Stimulated activated CD8-positive, alpha-beta memory T cell treated with anti-CD3 and anti-CD28 coated beads, Interleukin-12 subunit alpha, Interleukin-12 subunit beta, amount 100 ng/mL, for 24 hours (primary cell): ENCODE data around the gene YWHAG.
"Not testable (repeated sequence)": the region's sequence is repeated elsewhere in the genome, so short reads cannot be mapped to it uniquely, and the experiment has no call there.

Source experiments
- DNase-seq: peaks from one replicate; pipeline ENCODE4 v3.0.0-alpha.2; 2020; ENCODE audit errors: extremely low read depth

Gene YWHAG

DNA sequence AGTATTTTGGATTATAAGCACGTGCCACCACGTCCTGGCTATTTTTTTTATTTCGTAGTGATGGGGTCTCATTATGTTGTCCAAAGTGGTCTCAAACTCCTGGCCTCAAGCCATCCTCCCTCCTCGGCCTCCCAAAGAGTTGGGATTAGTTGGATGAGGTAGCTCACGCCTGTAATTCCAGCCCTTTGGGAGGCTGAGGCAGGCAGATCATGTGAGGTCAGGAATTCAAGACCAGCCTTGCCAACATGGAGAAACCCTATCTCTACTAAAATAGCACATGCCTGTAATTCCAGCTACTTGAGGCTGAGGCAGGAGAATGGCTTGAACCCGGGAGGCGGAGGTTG, 21.8 kb upstream of the YWHAG start:
- DNase-seq = no peak

DNA sequence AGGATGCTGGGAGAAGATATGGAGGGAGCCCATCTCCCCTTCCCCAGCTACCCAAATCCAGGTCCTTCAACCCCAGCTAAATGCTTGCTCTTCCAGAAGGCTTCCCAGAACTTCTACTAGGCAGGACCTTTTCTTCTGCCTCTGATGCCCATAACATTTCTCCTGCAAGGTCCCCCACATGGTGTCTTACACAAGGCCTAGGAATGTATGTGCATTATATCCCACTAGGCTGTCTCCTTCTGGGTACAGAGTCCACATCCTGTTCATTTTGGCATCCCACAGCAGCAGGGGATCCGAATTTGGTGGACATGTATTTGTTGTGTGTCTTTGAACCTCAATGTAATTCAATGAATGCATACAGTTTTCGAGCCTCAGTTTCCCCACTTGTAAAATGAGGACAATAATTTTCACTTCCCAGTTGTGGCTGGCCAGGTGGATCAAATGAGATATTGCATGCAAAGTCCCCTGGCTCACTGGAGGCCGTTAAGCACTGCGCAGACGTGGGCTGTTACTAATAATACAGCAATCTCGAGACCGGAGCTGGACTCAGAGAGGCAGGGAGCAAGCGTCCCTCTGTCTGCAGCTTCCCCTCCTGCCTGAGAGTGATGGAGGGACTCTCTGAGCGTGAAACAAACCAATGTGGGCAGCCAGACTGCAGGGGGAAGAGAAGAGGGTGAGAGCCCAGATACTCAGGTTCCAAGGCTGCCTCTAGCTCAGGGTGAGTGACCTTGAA, 18.6 kb upstream of the YWHAG start:
- no peak for DNase-seq

- no peak for DNase-seq
Measured at GRCh38 chr7:76375251-76375650, 16.5 kb upstream of the YWHAG start.

GRCh38 chr7:76372984-76373833, 14.4 kb upstream of the YWHAG start:
- no peak for DNase-seq

DNA sequence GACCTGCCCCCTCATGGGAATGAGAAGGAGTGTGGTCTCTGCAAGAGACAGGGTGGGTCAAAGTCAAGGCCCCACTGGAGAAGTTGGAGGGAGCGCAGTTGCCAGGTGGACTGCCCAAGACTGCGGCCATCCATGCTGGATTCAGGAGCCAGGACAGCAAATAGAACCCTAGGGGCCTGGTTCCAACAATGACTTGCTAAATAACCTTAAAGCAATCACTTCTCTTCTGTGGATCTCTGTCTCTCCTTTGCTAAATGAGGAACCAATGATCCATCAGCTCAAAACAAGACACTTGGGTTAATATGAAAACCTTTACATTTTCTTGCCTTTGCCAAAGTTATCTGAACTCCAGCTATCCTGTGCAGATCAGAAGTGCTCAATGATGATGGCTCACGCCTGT, 12.6 kb upstream of the YWHAG start:
- DNase-seq = no peak

- DNase-seq = no peak
Measured at GRCh38 chr7:76369018-76369417, 10.2 kb upstream of the YWHAG start.

DNA sequence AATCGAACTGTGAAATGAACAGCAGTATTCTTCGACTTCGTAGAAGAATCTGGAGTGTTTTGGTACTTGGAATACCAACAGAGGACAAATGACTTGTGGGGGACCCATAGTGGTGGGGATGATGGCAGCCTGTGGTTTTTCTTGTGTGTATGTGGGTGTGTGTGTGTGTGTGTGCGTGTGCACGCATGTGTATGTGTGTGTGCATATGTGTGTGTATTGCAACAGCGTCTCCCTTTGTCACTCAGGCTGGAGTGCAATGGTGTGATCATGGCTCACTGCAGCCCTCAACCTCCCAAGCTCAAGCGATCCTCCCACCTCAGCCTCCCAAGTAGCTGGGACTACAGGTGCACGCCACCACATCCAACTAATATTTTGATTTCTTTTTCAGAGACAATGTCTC, 9.4 kb upstream of the YWHAG start:
- DNase-seq = no peak

GRCh38 chr7:76364198-76364584, 5.4 kb upstream of the YWHAG start:
- DNase-seq = no peak

DNA sequence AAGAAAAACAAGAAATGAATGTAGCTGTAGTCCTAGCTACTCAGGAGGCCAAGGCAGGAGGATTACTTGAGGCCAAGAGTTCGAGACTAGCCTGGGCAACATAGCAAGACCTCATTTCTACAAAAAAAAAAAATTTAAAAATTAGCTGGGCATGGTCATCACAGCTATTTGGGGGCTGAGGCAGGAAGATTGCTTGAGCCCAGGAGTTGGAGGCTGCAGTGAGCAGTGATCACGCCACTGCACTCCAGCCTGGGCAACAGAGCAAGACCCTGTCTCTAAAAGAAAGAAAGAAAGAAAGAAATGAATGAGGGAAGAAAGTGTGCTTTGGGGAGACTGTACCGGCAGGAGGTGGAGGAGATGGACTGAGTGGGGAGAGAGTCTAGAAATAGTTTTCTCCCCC, 5.0 kb upstream of the YWHAG start:
- not testable (repeated sequence) for DNase-seq

DNA sequence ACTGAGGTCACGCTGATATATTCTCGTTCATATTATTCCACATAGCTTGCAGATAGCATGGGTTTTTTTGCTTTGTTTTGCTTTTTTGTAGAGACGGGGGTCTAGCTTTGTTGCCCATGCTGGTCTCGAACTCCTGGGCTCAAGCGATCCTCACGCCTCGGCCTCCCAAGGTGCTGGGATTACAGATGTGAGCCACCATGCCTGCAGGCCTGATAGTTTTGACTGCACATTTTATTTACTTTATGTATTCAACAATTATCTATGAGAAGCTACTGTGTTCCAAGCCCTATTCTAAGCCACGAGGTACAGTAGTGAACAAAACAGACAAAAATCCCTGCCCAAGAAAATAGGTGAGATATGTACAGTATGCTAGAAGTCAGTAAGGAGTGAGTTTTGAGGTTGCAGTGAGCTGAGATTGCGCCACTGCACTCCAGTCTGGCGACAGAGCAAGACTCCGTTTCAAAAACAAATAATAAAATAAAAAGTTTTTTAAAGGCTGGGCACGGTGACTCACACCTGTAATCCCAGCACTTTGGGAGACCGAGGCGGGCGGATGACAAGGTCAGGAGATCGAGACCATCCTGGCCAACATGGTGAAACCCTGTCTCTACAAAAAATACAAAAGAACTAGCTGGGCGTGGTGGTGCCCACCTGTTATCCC, 1.3 kb upstream of the YWHAG start:
- no peak for DNase-seq

- peak; percentile 82 for DNase-seq
Measured at GRCh38 chr7:76359111-76359977, 553 bp upstream of the YWHAG start.

- DNase-seq = peak; percentile 24
Measured at GRCh38 chr7:76358011-76358480, 745 bp downstream of the YWHAG start.

GRCh38 chr7:76357475-76358010, 1.2 kb downstream of the YWHAG start:
- DNase-seq = no peak

GRCh38 chr7:76356823-76357222, 2.0 kb downstream of the YWHAG start:
- no peak for DNase-seq

DNA sequence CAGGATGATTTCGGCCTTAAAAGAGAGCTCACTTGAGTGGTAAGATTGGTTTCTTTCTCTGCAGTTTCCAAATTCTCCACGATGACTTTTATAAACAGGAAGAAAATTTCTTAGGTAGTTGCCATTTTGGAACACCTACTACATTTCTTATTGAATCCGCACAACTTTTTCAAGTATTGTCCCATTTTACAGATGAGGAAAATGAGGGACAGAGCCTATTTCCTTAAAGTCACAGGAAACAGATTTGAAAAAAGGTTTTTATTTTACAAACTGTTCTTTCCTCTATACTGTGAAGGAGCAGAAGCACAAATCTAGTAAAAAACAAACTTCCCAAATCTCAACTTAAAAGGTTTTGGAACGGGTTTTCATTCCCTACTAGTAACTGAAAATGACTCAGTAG, 2.7 kb downstream of the YWHAG start:
- no peak for DNase-seq

GRCh38 chr7:76354981-76355730, 3.6 kb downstream of the YWHAG start:
- DNase-seq = no peak

DNA sequence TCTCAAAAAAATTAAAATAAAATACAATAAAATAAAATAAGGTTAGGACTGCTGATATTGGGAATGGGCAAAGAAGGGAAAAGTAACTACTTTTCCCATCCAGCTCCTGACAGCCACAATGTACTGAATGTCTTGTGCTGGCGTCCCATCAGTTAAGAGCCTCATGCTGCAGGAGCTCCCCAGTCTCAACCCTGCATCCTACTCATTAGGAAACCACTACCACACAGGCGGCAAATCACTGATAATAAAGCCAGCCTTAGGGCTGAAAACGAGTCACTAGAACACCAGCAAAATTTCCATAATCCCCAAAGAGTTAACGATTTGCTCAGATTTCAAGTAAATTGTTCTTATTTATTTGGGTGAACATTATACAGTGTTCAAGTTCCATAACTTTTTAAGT, 4.3 kb downstream of the YWHAG start:
- DNase-seq = no peak

GRCh38 chr7:76353744-76354143, 5.0 kb downstream of the YWHAG start:
- DNase-seq = no peak

DNA sequence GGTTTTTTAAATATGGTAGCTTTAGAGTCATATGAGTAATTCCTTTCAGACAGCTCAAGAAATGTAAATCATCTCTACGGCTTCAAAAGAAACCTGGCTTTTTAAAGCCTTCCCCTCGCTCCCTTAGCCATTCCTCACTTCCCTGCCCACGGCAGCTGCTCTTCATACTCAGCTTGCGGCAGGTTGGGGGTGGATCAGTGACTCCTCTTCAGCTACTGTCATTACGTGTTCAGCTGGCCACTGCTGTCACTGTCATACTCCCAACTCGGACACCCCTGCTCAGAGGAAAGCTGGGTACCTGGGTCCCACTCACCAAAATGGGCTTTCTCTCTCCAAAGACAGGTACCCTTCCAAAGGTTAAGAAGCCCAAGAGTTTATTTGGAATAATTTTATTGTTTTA, 6.6 kb downstream of the YWHAG start:
- no peak for DNase-seq

DNA sequence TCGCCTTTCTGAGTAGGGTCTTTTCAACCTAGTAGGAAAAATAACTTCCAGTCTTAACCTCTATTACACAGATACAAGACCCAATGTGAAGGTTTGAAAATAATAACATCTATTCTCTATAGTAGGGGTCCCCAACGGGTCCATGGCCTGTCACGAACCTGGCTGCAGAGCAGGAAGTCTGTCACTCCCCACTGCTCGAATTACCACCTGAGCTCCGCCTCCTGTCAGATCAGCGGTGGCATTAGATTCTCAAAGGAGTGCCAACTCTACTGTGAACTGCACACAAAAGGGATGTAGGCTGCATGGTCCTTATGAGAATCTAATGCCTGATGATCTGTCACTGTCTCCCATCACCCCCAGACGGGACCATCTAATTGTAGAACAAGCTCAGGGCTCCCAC, 7.4 kb downstream of the YWHAG start:
- no peak for DNase-seq
